HG02870 (cell line): ENCODE measurements around the gene GPX3.

Source experiments
- ATAC-seq: cut with Tn5 transposase; IDR thresholded peaks from one replicate; pipeline ENCODE4 v1.9.1; 2021; ENCODE audit warnings: mild to moderate bottlenecking, moderate library complexity; ENCODE audit not compliant: unreplicated experiment

Gene GPX3

DNA sequence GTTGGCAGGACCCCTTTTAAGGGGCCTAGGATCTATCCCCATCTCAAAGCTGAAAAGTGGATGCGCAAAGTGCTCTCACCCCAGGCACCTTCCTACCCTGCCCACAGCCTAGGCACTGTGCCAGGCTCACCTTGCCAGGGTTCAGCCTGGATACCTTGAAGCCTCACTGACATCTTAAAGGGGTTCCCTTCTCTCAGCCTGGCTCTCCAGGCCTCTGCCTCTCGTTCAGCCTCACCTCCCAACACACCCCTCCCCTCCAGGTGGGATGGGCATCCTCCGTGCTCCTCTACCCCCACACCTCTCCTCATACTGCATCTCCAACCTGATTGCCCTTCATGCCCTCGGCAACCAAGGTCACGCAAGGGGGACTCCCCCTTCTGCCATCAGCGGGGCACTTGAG lies 34.9 kb downstream of the GPX3 start:
- ATAC-seq: no peak

- ATAC-seq: no peak
These were observed 36.3 kb downstream of the GPX3 start for GRCh38 chr5:151056379-151057325.

GRCh38 chr5:151058301-151058700 lies 37.9 kb downstream of the GPX3 start:
- ATAC-seq: no peak

GRCh38 chr5:151058891-151059489 lies 38.6 kb downstream of the GPX3 start:
- ATAC-seq: no peak

DNA sequence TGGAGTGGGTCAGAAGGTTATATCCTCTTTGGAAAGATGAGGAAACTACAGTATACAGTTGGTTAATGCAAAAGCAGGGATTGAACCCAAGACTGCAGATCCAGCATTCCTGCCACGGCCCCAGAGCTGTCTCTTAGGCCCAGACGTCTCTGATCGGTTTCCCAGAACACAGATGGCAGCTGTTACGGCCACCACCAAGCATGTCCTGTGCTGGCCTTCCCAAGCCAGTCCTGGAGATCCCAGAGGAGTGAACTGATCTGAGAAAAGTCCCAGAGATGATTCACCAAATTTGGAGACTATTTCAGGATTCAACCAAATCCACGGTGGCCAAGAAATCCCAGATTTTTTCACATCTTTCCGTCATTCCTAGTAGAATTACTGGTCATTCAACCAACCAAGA lies 40.4 kb downstream of the GPX3 start:
- no peak for ATAC-seq

- no peak for ATAC-seq
These were observed 42.2 kb downstream of the GPX3 start for GRCh38 chr5:151062405-151063141.

- ATAC-seq: no peak
These were observed 43.0 kb downstream of the GPX3 start for GRCh38 chr5:151063142-151063989.

DNA sequence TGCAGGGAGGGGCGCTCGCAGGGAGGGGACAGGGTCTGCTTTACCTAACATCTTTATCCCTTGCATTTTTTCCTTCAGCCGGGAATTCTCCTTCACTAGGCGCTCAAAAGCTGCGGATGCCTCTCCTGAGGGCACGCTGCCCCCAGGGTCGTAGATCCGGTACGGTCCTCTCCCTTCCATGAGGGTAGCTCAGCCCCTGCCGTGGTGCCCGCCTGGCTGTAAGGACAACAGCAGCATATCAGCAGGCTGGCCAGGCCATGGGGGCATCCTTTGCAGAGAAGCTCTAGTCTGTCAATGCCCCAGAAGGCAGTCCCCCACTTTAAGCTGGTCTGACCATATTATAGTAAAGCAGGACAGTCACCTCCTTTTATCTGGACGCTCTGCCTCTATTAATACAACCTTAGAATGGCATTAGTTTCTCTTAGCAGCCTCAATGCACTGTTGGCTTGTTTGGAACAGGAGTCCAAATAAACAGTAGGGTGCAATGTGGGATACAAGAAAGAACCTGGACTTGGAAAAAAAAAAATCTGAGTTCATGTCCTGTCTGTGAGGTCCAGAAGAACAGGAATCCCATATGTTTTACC lies 44.6 kb downstream of the GPX3 start:
- no peak for ATAC-seq

DNA sequence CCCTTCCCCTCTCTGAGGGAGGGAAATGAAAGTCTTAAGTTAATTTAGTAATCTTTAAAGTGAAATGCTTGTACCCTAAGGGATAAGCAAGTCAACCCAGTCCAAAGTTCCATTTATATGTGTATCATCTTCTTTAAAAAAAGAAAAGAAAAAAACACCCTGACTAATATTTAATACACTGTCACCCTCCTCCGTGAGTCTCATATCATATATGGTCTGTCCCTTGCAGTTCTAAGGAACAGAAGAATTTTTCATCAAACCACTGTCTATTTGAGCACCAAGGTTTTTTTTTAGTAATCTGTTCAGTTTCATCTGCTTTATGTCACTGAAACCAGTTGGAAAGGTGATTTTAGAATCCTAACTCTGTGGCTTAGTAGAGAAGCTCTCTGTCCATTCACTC lies 45.2 kb downstream of the GPX3 start:
- no peak for ATAC-seq

DNA sequence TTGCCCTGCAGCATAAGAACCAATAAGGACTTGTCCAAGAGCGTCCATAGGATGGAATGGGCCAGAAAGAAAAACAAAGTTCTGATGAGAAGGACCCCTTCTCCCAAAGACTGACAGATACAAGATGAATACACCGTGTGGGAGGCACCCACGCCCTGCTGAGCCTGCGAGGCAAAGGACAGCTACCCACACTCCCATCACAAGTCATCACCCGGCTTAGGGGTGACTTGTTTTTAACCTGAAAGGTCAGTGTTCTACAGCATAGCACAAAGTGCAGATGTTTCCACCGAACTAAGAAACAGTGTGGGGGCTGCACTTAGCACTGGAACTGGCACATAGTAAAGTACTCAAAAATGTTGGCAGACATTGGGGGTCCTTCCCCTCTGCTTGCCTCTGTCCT lies 46.5 kb downstream of the GPX3 start:
- ATAC-seq: no peak

- peak; percentile 9 for ATAC-seq
These were observed 47.4 kb downstream of the GPX3 start for GRCh38 chr5:151067632-151068432.

DNA sequence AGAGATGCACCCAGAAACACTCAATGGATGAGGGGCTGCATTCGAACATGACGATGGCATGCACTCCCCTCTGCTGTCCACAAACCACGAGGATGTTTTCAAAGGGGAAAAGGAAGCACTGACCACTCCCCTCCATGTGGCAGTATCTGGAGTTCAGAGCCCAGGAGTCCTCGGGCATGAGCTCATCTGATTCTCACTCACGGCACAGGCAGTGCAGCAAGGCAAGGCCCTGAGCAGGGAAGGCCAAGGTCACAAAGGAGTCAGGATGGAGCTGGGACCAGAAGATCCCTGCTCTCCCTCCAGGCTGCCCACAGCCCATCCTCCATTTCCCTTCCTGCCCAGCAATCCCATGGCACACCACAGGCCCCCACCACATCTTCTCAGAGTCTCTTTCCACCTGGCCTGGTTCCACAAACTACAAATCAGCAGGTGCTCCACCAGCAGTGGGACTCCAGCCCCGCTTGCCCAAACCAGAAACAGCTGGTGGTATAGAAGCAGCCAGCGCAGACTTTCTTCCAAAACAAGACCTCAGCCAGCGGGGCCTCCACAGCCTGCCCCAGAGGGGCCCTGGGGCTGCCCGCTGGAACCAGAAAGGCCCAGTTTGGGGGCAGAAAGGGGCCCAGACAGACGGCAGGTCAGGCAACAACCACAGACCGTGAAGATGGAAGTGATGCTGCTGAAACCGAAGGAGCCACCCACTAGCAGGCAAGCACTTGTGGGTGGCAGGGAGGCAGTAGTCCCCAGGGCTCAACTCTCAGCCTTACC lies 48.2 kb downstream of the GPX3 start:
- ATAC-seq: peak; percentile 50

- no peak for ATAC-seq
These were observed 50.1 kb downstream of the GPX3 start for GRCh38 chr5:151070449-151070848.

DNA sequence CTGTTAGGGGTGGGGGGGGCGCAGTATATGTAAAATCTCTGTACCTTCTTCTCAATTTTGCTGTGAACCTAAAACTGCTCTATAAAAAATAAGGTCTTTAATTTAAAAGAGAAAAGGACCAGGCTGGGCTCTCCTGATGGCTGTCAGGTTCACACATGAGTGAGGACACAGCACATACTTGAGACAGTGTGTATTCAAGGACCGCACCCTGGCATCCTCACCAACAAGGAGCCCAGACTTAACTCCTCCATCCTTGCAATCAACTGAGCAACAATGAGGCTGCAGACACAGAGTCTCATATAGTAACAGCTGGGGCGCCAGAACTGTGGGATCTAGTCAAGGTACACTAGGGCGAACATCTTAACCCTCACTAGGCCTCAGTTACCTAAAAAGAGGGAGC lies 50.6 kb downstream of the GPX3 start:
- no peak for ATAC-seq

GRCh38 chr5:151071848-151072629 lies 51.6 kb downstream of the GPX3 start:
- no peak for ATAC-seq

DNA sequence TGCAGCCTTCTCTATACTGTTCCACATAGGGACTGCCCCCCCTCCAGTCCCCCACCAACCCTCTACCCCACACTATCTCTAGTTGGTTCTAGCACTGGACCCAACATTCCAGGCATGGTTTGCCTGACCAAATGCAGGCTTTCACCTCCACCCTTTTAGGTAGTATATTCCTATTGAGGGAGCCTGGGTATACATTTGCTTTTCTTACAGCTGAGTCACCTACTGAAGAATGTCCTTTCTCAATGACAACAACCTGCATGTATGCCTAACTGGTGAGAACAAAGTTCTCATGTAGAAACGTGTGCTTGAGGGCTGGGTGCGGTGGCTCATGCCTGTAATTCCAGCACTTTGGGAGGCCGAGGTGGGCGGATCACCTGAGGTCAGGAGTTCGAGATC lies 52.2 kb downstream of the GPX3 start:
- ATAC-seq: no peak

GRCh38 chr5:151073280-151073679 lies 52.9 kb downstream of the GPX3 start:
- ATAC-seq: no peak

- no peak for ATAC-seq
These were observed 54.2 kb downstream of the GPX3 start for GRCh38 chr5:151074557-151074956.
